Spleen (tissue), 11 donors: ENCODE measurements around the gene ARHGEF28. TPM values are rescaled to one million over a fixed set of nuclear protein-coding genes. Genes with fewer than 3 reads are reported as not detected.
A peak's percentile ranks its signal among the peaks of the same experiment; 100 is the strongest.

Experiments
- DNase-seq: peaks from one replicate; pipeline ENCODE4 v3.0.0-alpha.2; 2020
- H3K27ac ChIP-seq, 8 donors: fragments of 200-600 bp; sonication (generic) in 7 of 8; 1 replicate in 4 of 8; 2 replicates in 4 of 8; pipeline versions ENCODE4 v1.5.0 to v1.8.0; 2016 to 2021; ENCODE audit warnings: inconsistent platforms in 4 of 8, mild to moderate bottlenecking in 4 of 8, moderate library complexity in 1 of 8
- H3K27me3 ChIP-seq, 7 donors: fragments of 200-600 bp; sonication (generic) in 6 of 7; replicated peaks in 1 of 7; 1 replicate in 4 of 7; 2 replicates in 3 of 7; pipeline versions ENCODE4 v1.5.0 to v1.8.0; 2016 to 2021; ENCODE audit warnings: inconsistent platforms in 3 of 7, mild to moderate bottlenecking in 1 of 7
- H3K36me3 ChIP-seq, 6 donors: fragments of 200-600 bp; sonication (generic) in 5 of 6; 1 replicate in 4 of 6; 2 replicates in 2 of 6; pipeline versions ENCODE4 v1.5.0 to v1.8.0; 2016 to 2021; ENCODE audit warnings: inconsistent platforms in 2 of 6
- H3K4me1 ChIP-seq, 6 donors: fragments of 200-600 bp; sonication (generic) in 5 of 6; 1 replicate in 3 of 6; 2 replicates in 3 of 6; pipeline versions ENCODE4 v1.5.0 to v1.8.0; 2016 to 2021; ENCODE audit warnings: inconsistent platforms in 3 of 6
- H3K4me3 ChIP-seq, 8 donors: fragments of 200-600 bp; sonication (generic) in 7 of 8; 1 replicate in 4 of 8; 2 replicates in 4 of 8; pipeline versions ENCODE4 v1.5.0 to v1.8.0; 2016 to 2021; ENCODE audit warnings: inconsistent platforms in 4 of 8, mild to moderate bottlenecking in 4 of 8, moderate library complexity in 2 of 8
- H3K9me3 ChIP-seq, 8 donors: fragments of 200-600 bp; sonication (generic) in 7 of 8; 1 replicate in 4 of 8; 2 replicates in 4 of 8; pipeline versions ENCODE4 v1.5.0 to v1.8.0; 2016 to 2021; ENCODE audit warnings: inconsistent platforms in 4 of 8
- CTCF ChIP-seq, 11 experiments: fragments of 200-600 bp in 7 of 11; fragments of 450-650 bp in 4 of 11; sonication (generic) in 4 of 11; IDR thresholded peaks in 8 of 11; conservative IDR thresholded peaks in 3 of 11; 1 replicate in 7 of 11; 2 replicates in 4 of 11; pipeline versions ENCODE4 v1.4.0 to v1.8.0; 2016 to 2021; ENCODE audit warnings: antibody characterized with exemption in 11 of 11, inconsistent platforms in 4 of 11, mild to moderate bottlenecking in 1 of 11
- POLR2A ChIP-seq, 3 donors: fragments of 450-650 bp; IDR thresholded peaks; one replicate each; pipeline ENCODE4 v1.5.1; 2017; ENCODE audit warnings: antibody characterized with exemption in 3 of 3, mild to moderate bottlenecking in 1 of 3
- POLR2AphosphoS5 ChIP-seq, 3 donors: sonication (generic); formaldehyde crosslinking; IDR thresholded peaks; one replicate each; pipeline ENCODE4 v1.5.1; 2017; ENCODE audit warnings: antibody characterized with exemption in 3 of 3
- WGBS, 5 donors: extraction: QIAGEN DNeasy Blood & Tissue Kit in 3 of 5; methylation state at CpG; one replicate each; pipeline versions ENCODE4 v1.1.5 to v1.1.7; 2013 to 2018; 5-methylcytosine and 5-hydroxymethylcytosine counted together
- intact Hi-C: fragments of 100-400 bp; cut with DNase I; formaldehyde crosslinking; loops from one replicate; pipeline ENCODE4 v1.15.0; 2023; ENCODE audit warnings: low total_unique reads
- polyA plus RNA-seq, 3 donors: library from polyadenylated mRNA; stranded (reverse); fragments of 200-250 nt; gene quantifications; one replicate each; pipeline ENCODE4 v1.2.1, GENCODE V29; 2013
- total RNA-seq, 7 donors: library from RNA; depleted of rRNA in 3 of 7; stranded (reverse); fragments of >200 nt in 3 of 7; fragmentation: NEBNext Ultra II Directional in 4 of 7; extraction: Animal tissue kit (Norgen Biotek cat#: 25700) in 4 of 7; gene quantifications; one replicate each; pipeline versions ENCODE4 v1.1.0 to v1.2.1, GENCODE V29; 2016 to 2021
- donor health status: healthy with polysubstance abuse.
- donor health status: DM: no; HTN: no; CAD: no; lungs with moderate emphysema.
- donor health status: DM: no; HTN: no; CAD: no.
- donor health status: Bipolar disorder and iron deficiency.
- donor health status: healthy.
- donor health status: DM: no; HTN: no; CAD: no.
- donor health status: DM: yes; HTN: yes; CAD: no.

ARHGEF28 gene
- total and polyA plus RNA-seq, 10 donors = 0.53 to 17.5 (median 8.8) TPM

- no peak for DNase-seq
- peaks cover 0 to 6% (median 0%) of the 10 kb centered on the region in 7 donors for H3K27me3 ChIP-seq
- H3K4me1 ChIP-seq = peaks cover 0 to 13% (median 4%) of the 10 kb centered on the region in 6 donors
- no peak overlapping the region for H3K27ac ChIP-seq
- no peaks in the 10 kb centered on the region for H3K9me3 ChIP-seq
- no peaks in the 10 kb centered on the region for H3K36me3 ChIP-seq
- intact Hi-C loops = no loop called here
- H3K4me3 ChIP-seq = no peak overlapping the region
- no peak for TF ChIP-seq POLR2A (IDR thresholded peaks at IDR 0.05)
- TF ChIP-seq POLR2AphosphoS5 (IDR thresholded peaks at IDR 0.05) = no peak
- 91 to 96% (median 92%) methylated on average over 7 of the region's 7 CpGs for WGBS, 5 donors
These were observed 274.6 kb downstream of the ARHGEF28 start for GRCh38 chr5:73900566-73900965.

DNA sequence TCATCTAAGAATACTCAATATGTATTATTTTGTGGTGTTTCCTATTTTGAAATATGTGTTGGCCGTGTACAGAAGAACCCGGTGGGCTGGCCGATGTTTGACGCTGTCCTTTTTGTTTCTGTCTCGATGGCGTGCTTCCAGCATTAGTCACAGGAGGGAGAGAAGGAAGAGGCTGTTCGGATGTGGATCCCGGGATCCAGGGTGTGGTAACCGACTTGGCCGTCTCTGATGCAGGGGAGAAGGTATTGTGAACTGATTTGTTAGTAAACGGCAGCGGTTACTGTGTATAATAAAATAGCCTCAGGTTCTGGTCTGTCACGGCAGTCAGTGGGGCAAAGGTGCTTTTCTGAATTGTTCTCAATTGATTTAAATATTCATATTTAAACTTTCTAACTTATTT is 275.0 kb downstream of the ARHGEF28 start:
- Histone ChIP-seq H3K27me3 (peaks cover 0 to 6% (median 0%) of the 10 kb centered on the region in 7 donors), H3K27ac (no peak overlapping the region), H3K4me1 (peaks cover 0 to 13% (median 4%) of the 10 kb centered on the region in 6 donors), H3K9me3 (no peaks in the 10 kb centered on the region), H3K36me3 (no peaks in the 10 kb centered on the region), H3K4me3 (no peak overlapping the region)
- TF ChIP-seq CTCF (IDR thresholded peaks at IDR 0.05 in 8 of 11, conservative IDR thresholded peaks at IDR 0.05 in 3 of 11) (no peak), POLR2A (IDR thresholded peaks at IDR 0.05) (no peak), POLR2AphosphoS5 (IDR thresholded peaks at IDR 0.05) (no peak)
- 80 to 85% (median 82%) methylated on average over 13 of the region's 13 CpGs for WGBS, 5 donors
- intact Hi-C loops = no loop called here
- DNase-seq = no peak

- Histone ChIP-seq H3K36me3 (no peaks in the 10 kb centered on the region), H3K27me3 (peaks cover 0 to 6% (median 0%) of the 10 kb centered on the region in 7 donors), H3K9me3 (no peaks in the 10 kb centered on the region), H3K4me3 (no peak overlapping the region), H3K27ac (no peak overlapping the region), H3K4me1 (peaks cover 0 to 13% (median 4%) of the 10 kb centered on the region in 6 donors)
- intact Hi-C loops = no loop called here
- TF ChIP-seq POLR2A (IDR thresholded peaks at IDR 0.05) = no peak
- no peak for TF ChIP-seq POLR2AphosphoS5 (IDR thresholded peaks at IDR 0.05)
- TF ChIP-seq CTCF (IDR thresholded peaks at IDR 0.05 in 8 of 11, conservative IDR thresholded peaks at IDR 0.05 in 3 of 11) = peak in 1 of 11 experiments; percentile 11
- 25 to 32% (median 29%) methylated on average over 4 of the region's 4 CpGs for WGBS, 5 donors
- no peak for DNase-seq
These were observed 275.5 kb downstream of the ARHGEF28 start for GRCh38 chr5:73901455-73901854.

DNA sequence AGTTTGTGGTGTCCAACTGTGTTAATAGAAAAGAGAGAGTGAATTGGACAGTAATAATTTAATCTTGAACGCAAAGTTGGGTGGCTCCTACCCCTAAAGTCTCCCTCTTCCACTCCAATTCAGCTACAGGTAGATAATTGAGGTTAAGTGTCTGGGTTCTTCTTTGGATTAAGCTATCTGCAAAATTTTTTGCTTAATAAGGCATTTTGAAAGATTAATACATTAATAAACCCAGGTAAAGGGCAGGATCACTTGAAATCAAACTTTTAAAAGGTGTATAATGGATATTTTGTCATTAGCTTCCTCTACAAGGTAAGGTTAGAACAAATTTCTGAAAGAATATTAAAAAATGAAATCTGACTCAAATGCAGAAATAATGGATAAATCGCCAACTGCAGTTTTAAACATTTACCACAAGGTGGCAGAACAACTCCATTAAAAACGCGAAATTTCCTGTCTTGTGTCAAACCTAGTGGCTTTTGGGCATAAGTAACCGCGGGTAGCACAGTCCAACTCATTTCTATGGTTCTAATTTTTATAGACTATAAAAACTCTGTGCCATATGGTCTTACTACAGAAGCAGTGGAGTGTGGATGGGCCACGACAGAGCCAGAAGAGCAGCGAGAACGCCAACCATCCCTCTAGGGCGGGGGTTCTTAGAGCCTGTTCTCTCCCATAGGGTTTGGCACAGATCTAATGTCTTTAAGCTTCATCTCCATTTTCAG is 276.5 kb downstream of the ARHGEF28 start:
- Histone ChIP-seq H3K27me3 (peaks cover 0 to 6% (median 0%) of the 10 kb centered on the region in 7 donors), H3K9me3 (no peaks in the 10 kb centered on the region), H3K27ac (no peak overlapping the region), H3K36me3 (no peaks in the 10 kb centered on the region), H3K4me3 (no peak overlapping the region), H3K4me1 (peaks cover 0 to 13% (median 4%) of the 10 kb centered on the region in 6 donors)
- WGBS, 5 donors = 28 to 35% (median 32%) methylated on average over 10 of the region's 10 CpGs
- intact Hi-C loops = loop anchor here (2.0 kb wide), 1 partner anchor 746 kb away; no protein-coding TSS in a partner anchor
- no peak for DNase-seq
- TF ChIP-seq POLR2A (IDR thresholded peaks at IDR 0.05) (no peak), CTCF (IDR thresholded peaks at IDR 0.05 in 8 of 11, conservative IDR thresholded peaks at IDR 0.05 in 3 of 11) (peak; percentile 72 to 95 (median 90))
